HG03354 (cell line): ENCODE data around the gene SFTPA1.
"Not testable (repeated sequence)": the region's sequence is repeated elsewhere in the genome, so short reads cannot be mapped to it uniquely, and the experiment has no call there.

Experiments
- ATAC-seq: cut with Tn5 transposase; IDR thresholded peaks from one replicate; pipeline ENCODE4 v1.9.1; 2021; ENCODE audit warnings: mild to moderate bottlenecking; ENCODE audit not compliant: unreplicated experiment, poor library complexity, severe bottlenecking

SFTPA1 gene

DNA sequence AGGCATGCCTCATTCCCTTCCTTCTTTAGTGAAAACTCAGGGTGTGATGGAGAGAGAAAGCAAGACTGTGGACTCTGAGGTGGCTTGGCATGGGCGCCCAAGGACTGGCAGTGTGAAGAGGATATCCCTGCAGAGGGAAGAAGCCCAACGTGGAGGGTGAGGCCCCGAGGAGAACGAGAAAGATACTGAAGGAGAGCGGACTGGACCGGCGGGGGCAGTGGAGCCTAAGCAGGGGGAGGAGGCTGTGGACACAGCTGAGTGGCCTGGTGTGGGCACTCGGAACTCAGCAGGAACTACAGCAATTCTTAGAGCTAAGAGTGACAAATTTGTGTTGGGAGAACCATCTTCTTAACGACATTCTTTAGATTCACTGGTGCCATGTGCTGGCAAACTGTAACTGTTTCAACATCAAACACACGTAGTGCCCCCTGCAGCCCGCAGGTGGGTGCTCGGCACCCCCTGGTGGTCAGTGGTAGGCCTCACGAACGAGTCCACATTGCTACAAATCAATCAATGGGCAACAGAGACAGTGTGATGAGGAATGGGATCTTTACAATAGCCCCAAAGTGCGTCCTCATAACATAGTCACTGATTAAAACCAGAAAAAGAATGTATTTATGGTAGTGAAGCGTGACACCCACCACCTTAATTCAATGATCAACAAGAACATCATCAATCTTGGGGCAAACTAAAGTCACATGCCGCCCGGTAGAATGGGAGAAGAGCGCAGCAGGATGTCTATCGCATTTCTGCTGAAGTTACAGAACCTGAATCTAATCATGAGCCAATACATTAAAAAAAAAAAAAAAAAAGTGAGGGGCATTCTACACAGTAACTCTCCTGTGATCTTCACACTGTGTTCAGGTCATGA is 2.0 kb upstream of the SFTPA1 start:
- peak; percentile 64 for ATAC-seq

DNA sequence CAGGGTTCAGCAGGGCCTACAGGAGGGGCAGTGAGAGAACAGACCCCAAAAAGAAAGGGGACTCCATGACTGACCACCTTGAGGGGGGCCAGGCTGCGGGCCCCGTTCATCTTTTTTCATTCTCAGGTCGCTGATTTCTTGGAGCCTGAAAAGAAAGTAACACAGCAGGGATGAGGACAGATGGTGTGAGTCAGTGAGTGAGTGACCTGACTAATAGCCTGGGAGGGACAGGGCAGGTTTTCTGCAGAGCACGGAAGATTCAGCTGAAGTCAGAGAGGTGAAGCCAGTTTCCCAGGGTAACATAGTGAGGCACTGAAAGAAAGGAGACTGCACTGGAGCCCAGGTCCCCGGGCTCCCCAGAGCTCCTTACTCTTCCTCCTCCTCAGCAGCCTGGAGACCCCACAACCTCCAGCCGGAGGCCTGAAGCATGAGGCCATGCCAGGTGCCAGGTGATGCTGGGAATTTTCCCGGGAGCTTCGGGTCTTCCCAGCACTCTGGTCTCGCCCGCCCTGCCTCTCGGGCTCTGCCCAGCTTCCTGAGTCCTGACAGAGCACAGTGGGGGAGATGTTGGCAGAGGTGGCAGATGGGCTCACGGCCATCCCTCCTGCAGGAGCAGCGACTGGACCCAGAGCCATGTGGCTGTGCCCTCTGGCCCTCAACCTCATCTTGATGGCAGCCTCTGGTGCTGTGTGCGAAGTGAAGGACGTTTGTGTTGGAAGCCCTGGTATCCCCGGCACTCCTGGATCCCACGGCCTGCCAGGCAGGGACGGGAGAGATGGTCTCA is 646 bp downstream of the SFTPA1 start:
- ATAC-seq = not testable (repeated sequence)

- ATAC-seq = no peak
Measured at GRCh38 chr10:79615577-79615976, 4.8 kb downstream of the SFTPA1 start.

GRCh38 chr10:79616164-79616563 is 5.4 kb downstream of the SFTPA1 start:
- no peak for ATAC-seq

DNA sequence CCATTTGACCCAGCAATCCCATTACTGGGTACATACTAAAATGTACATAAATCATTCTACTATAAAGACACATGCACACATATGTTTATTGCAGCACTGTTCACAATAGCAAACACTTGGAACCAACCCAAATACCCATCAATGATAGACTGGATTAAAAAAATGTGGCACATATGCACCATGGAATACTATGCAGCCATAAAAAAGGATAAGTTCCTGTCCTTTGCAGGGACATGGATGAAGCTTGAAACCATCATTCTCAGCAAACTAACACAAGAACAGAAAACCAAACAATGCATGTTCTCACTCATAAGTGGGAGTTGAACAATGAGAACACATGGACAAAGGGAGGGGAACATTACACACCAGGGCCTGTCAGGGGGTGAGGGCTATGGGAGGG is 12.9 kb downstream of the SFTPA1 start:
- not testable (repeated sequence) for ATAC-seq

GRCh38 chr10:79627075-79627474 is 16.3 kb downstream of the SFTPA1 start:
- ATAC-seq = no peak

DNA sequence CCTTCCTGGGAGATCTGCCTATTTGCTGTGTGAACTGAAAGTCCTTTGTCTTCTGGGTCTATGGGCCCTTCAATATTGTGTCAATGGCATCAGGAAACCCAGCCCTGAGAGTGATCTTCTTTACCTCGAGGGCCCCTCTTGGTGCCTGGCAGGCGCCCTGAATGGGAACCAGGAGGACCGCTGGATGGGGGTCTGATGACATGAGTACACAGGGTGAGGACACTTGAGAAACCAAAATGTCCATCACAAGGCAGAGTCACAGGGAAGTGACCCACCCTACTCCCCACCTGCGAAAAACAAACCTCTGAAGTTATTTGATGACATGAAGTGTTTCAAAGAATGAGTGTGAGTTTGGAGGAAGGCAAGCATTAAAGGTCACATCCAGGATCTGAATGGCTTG is 17.3 kb downstream of the SFTPA1 start:
- no peak for ATAC-seq

DNA sequence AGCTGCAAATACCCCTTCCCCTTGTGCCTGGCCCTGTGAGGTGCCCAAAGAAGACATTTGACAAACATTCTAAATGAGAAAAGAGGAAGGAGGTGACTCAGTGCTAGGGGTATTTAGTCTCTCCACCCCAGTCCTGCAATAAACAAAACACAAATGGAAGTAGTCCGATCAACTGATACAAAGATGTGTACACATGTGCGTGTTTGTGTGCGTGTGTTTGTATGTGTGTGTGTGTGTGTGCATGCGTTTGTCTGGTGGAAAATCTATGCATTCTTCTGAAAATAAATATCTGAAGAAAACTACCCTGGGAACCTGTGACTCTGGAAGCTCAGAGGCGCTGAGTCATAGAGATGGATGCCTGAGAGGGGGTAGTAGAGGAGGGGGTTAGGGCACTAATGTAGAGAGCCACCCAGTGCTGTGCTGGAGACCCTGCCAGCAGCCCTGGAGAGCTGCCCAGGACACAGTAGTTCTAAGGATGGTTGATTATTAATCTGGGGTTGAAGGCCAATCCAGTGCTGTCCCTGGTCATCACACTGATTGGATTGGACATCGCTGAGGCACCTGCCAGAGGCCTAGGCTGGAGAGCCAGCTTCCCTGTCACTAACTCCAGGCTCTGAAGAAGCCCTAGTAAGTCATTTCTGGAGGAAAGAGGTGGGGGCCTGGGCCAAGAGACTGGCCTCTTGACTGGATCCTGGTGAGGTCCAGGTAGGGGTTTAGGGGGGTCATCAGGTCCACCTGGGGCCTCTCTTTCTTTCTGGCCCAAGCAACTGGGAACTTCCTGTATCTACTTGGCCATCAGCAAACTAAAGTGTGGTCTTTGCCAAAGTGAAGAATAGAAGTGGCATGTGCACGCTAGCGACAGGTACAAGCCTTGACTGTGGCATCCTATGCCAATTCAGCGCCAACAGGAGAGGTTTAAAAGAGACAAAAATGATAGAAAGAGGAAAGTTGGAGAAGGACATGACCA is 18.5 kb downstream of the SFTPA1 start:
- no peak for ATAC-seq

GRCh38 chr10:79629955-79630327 is 19.2 kb downstream of the SFTPA1 start:
- no peak for ATAC-seq

DNA sequence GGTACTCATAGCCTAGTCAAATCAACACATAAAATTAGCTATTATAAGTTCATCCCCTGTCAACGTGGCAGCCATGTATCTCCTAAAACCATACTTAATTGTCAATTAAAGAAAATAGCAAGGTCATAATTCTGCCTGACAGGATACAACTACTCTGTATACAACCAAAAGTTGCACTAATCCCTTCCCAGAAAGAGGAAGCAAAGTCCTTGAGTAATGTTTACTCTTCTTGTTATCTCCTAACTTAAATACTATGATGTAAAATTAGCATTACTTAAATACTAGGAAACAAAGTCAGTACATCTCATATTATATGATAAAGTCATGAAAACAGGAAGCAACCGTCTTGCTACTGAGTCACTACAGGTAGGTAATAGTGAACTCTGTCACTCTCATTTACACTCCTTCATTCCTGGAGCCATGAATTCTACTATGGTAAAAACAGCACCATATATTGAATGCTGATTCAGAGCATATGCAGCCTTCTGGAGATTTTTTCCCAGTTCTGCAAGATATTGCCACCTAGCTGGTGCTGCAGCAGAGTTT is 26.0 kb downstream of the SFTPA1 start:
- ATAC-seq = not testable (repeated sequence)

GRCh38 chr10:79638318-79638717 is 27.6 kb downstream of the SFTPA1 start:
- no peak for ATAC-seq

DNA sequence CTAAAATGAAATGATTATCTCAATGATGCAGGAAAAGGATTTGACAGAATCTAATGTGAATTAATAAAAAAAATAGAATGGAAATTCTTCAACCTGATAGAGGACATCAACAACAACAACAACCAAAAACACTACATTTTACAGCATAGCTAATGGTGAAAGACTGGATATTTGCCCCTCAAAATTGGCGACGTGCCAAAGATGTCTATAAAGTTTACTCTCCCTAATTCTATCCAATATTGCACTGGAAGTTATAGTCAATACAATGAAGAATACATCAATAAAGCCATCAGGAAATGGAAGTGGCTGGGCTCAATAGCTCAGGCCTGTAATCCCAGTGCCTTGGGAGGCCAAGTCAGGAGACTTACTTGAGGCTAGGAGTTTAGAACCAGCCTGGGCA is 42.0 kb downstream of the SFTPA1 start:
- ATAC-seq = not testable (repeated sequence)

DNA sequence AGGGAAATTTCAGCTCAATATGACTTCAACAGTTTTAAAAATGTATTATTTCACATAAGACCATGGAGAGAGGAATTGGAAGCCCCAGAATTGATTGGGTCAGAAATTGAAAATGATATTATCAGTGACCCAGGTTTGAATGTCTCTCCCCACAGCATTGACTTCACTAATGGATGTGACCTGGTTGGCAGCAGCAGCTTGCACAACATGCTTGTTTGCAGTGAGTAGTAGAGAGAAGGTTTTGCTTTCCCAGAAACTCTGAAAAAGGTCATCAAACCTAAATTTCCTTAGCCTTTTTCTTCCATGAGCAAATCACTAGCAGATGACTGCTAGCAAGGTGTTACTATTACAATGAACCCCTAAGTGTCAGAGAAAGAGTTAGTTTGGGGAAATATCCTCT is 52.5 kb downstream of the SFTPA1 start:
- not testable (repeated sequence) for ATAC-seq

- not testable (repeated sequence) for ATAC-seq
Measured at GRCh38 chr10:79664686-79665085, 53.9 kb downstream of the SFTPA1 start.
